Left forelimb (tissue), 1 donor: ENCODE measurements around the gene TUBGCP5.

Experiments
- DNase-seq: peaks from one replicate; pipeline ENCODE4 v3.0.0-alpha.2; 2018; ENCODE audit warnings: low spot score

The TUBGCP5 gene

DNA sequence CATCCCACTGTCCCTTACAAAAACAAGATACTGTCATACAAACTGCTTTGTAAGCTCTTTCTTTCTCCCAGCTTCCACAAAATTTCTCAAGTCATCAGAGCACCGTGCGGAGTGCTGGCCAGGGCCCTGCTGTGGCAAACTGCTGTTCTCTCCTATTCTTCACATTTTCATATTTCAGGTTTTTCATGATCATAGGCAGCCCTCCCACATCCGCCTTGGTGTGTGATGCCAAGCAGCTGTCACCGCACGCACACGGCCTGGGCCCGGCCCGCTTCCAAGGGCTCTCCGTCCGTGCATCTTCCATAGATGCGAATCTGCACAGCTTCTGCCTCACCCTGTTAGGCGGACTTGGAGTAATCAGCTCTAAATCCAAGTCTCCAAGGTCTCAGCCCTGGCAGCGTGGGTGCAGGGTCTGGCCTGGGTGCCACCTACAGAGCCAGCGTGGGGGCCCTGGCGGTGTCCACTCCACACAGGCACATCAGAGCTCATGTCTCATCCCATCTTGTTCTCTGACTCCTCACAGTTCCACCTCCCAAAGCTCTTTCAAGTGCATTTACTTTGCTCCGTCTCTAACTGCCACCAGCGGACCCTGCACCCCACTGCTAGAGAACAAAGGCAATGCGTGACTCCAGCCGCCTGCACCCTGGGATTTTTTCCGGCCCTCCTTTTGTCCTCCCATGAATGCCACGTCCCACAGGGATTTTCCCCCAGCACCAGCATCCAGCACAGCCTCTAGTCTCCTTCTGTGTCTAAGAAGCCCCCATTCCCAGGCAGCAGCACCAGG lies 86.4 kb downstream of the TUBGCP5 start:
- no peak for DNase-seq

DNA sequence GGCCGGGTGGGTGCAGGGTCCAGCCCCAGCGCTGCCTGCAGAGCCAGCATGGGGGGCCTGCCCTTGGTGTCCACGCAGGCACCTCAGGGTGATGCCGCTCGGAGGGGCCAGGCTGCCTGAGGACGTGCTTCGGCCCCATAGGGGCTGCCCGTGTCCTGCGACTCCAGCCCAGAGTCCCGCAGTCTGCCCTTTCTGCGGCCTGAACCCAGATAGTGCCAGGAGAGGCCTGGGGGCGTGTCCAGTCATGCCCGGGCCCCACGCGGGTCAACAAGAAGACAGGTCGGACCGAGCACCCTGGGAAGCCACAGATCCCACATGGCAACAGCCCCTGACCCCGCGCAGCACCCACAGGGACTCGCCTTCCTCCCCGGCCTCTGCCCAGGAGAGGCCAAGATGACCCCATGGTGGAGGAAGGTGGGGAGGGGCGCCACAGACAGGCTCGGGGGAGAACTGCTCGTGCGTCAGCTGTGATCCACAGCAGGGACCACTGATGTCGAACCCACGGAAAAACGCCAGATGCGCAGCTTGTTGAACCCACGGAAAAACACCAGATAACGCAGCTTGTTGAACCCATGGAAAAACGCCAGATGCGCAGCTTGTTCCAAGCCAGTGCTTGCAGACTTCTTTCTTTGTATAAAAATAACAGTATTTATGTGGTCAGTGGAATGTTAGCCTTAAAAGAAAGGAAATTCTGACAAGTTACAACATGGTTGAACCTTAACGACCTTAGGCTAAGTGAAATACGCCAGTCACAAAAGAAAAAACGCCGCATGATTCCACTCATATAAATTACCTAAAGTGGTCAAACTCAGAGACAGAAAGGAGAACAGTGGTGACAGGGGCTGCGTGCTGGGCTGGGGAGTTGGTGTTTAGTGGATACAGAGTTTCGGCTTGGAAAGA lies 87.7 kb downstream of the TUBGCP5 start:
- no peak for DNase-seq

DNA sequence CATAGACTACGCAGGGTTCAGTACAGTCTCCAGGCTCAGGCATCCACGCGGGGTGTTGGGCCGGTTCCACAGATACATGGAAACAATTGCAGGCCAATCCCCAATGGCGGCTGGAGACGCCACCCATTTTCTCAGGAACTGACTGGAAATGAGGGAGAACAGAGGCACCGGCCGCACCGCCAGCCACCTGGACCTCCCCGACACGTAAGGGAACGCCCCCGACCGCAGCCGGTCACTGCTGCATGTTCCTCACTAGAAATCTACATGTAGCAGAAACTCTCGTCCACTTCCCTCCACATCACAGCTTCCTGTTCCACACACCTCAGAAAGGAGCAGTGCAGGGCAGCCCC lies 88.4 kb downstream of the TUBGCP5 start:
- no peak for DNase-seq

DNA sequence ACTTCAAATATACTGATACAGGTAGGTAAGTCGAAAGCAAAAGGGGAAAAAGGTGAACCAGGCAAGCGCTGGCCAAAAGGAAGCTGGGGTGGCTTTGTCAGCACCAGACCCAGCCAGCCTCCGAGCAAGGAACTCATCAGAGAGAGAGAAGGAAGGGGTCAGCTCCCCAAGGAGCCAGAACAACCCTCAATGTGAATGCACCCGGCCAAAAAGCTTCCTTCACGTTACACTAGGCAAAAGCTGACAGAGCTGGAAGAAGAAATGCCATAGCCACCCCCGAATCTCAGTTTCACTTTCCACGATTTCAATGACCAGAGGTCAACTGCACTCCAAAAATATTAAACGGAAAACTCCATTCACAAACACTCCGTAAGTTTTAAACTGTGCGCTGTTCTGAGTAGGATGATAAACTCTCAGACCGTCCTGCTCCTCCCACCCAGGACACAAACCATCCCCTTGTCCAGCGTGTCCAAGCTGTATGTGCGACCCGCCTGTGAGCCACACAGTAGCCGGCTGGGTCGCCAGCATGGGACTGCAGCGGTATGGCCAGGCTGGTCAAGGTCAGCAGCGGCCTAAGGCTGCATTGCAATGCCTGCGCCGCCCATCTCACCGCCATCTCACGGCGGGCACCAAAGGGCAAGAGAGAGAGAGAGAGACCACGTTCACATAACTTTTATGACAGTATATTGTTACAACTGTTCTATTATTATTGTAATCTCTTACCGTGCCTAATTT lies 88.9 kb downstream of the TUBGCP5 start:
- DNase-seq, result no peak
